Body of pancreas (tissue), 4 donors: ENCODE measurements around the gene SPAG7. TPM values are rescaled to one million over a fixed set of nuclear protein-coding genes. Genes with fewer than 3 reads are reported as not detected.
A peak's percentile ranks its signal among the peaks of the same experiment; 100 is the strongest.

Experiments
- ATAC-seq: fragments of 150-250 bp; one replicate; pipeline ENCODE4 v1.9.1; 2016
- DNase-seq, 4 donors: peaks; one replicate each; pipeline ENCODE4 v3.0.0-alpha.2; 2019
- H3K27ac ChIP-seq, 4 donors: fragments of 200-600 bp; sonication (generic); 1 replicate in 3 of 4; 2 replicates in 1 of 4; pipeline versions ENCODE4 v1.5.1 to v1.6.1; 2016 to 2019; ENCODE audit warnings: mild to moderate bottlenecking in 1 of 4, mixed read lengths in 1 of 4, moderate library complexity in 1 of 4
- H3K27me3 ChIP-seq, 2 donors: fragments of 200-600 bp; sonication (generic); one replicate each; pipeline ENCODE4 v1.6.0; 2016; ENCODE audit warnings: mild to moderate bottlenecking in 1 of 2
- H3K36me3 ChIP-seq, 2 donors: fragments of 200-600 bp; sonication (generic); replicated peaks in 1 of 2; 2 replicates each; pipeline ENCODE4 v1.5.1; 2016; ENCODE audit warnings: low read depth in 2 of 2; ENCODE audit not compliant: insufficient read depth in 1 of 2
- H3K4me1 ChIP-seq: fragments of 200-600 bp; sonication (generic); one replicate; pipeline ENCODE4 v1.6.0; 2016
- H3K4me3 ChIP-seq, 2 donors: fragments of 200-600 bp; sonication (generic); 1 replicate in 1 of 2; 2 replicates in 1 of 2; pipeline ENCODE4 v1.5.1; 2016 to 2019
- H3K9me3 ChIP-seq, 3 donors: fragments of 200-600 bp; sonication (generic); 1 replicate in 2 of 3; 2 replicates in 1 of 3; pipeline ENCODE4 v1.5.1; 2016
- CTCF ChIP-seq, 7 experiments: fragments of 450-650 bp in 4 of 7; fragments of 200-600 bp in 3 of 7; sonication (generic) in 3 of 7; IDR thresholded peaks; one replicate each; pipeline ENCODE4 v1.5.1; 2016 to 2019; ENCODE audit warnings: antibody characterized with exemption in 7 of 7
- POLR2A ChIP-seq, 3 donors: fragments of 450-650 bp; IDR thresholded peaks; one replicate each; pipeline ENCODE4 v1.6.1; 2016; ENCODE audit warnings: antibody characterized with exemption in 3 of 3, mild to moderate bottlenecking in 2 of 3
- WGBS, 2 donors: methylation state at CpG; one replicate each; pipeline ENCODE4 v1.1.5; 2017; 5-methylcytosine and 5-hydroxymethylcytosine counted together
- intact Hi-C: fragments of 100-400 bp; cut with DNase I; formaldehyde crosslinking; loops from one replicate; pipeline ENCODE4 v1.15.1; 2023
- total RNA-seq, 2 donors: library from RNA; depleted of rRNA; stranded (reverse); fragments of >200 nt; gene quantifications; one replicate each; pipeline ENCODE4 v1.1.0, GENCODE V29; 2016

Gene SPAG7
- total RNA-seq, 2 donors from 2014 or later, result 26.2 to 29.0 TPM

DNA sequence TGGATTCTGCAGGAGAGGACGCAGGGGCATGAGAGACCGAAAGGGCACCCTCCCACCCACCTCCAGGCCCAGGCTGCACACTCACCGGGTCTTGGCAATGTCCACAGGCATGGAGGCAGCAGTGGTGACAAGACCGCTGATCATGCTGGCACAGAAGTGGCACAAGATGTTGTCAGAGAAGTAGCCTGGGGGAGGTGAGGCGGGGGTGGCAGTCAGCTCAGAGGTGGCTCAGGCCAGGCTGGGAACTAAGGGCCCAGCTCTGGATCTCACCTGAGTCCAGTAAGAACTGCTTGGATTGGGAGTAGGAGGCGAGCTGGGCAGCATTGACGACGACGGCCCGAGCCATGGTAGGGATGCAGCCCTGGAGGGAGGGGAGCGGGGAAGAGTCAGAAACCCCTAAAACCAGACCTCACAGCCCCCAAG lies 29.5 kb downstream of the SPAG7 start:
- H3K27me3 ChIP-seq, result no peaks in the 10 kb centered on the region
- ATAC-seq, result no peak
- H3K4me1 ChIP-seq, result peaks cover 30% of the 10 kb centered on the region
- TF ChIP-seq CTCF (IDR thresholded peaks at IDR 0.05) (no peak), POLR2A (IDR thresholded peaks at IDR 0.05) (no peak)
- H3K36me3 ChIP-seq, result peaks cover 0 to 11% of the 10 kb centered on the region in 2 donors
- intact Hi-C loops, result no loop called here
- H3K27ac ChIP-seq, result no peak overlapping the region
- WGBS, 2 donors, result 85 to 93% methylated on average over 4 to 11 of the region's 11 CpGs
- H3K9me3 ChIP-seq, result no peaks in the 10 kb centered on the region
- no peak overlapping the region for H3K4me3 ChIP-seq
- no peak for DNase-seq

- H3K27me3 ChIP-seq, result no peaks in the 10 kb centered on the region
- no peak for TF ChIP-seq CTCF (IDR thresholded peaks at IDR 0.05)
- TF ChIP-seq POLR2A (IDR thresholded peaks at IDR 0.05), result no peak
- H3K27ac ChIP-seq, result no peak overlapping the region
- WGBS, 2 donors, result 90 to 94% methylated on average over 16 of the region's 16 CpGs
- intact Hi-C loops, result no loop called here
- no peaks in the 10 kb centered on the region for H3K9me3 ChIP-seq
- no peak overlapping the region for H3K4me3 ChIP-seq
- DNase-seq (no peak), ATAC-seq (no peak)
- peaks cover 30% of the 10 kb centered on the region for H3K4me1 ChIP-seq
- H3K36me3 ChIP-seq, result peaks cover 0 to 9% of the 10 kb centered on the region in 2 donors
These were observed 30.1 kb downstream of the SPAG7 start for GRCh38 chr17:4937553-4937952.

GRCh38 chr17:4936436-4936835 lies 31.2 kb downstream of the SPAG7 start:
- 83 to 92% methylated on average over 3 of the region's 3 CpGs for WGBS, 2 donors
- no peak overlapping the region for H3K27ac ChIP-seq
- TF ChIP-seq CTCF (IDR thresholded peaks at IDR 0.05) (no peak), POLR2A (IDR thresholded peaks at IDR 0.05) (no peak)
- intact Hi-C loops, result no loop called here
- no peak overlapping the region for H3K4me3 ChIP-seq
- H3K4me1 ChIP-seq, result peaks cover 25% of the 10 kb centered on the region
- ATAC-seq, result no peak
- H3K9me3 ChIP-seq, result no peaks in the 10 kb centered on the region
- H3K27me3 ChIP-seq, result no peaks in the 10 kb centered on the region
- DNase-seq, result no peak
- peaks cover 0 to 9% of the 10 kb centered on the region in 2 donors for H3K36me3 ChIP-seq

DNA sequence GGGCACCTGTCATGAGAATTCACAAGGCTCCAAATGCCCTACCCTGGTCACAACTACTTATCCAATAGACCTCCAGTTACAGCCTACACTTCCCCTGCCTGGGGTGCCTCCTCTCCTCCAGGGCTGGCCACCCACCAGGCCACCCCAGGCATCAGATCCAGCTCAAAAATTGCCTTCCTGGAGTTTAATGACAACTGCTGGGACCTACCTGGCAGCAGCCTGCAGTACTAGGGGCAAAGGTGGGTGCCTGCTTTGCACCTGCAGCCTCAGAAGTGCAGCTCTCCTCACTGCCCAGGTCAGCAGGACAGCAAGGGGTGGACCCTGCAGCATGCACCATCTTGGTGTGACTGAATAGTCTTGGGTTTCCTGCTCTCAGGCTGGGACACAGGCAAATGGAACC lies 32.0 kb downstream of the SPAG7 start:
- intact Hi-C loops, result no loop called here
- Histone ChIP-seq H3K4me1 (peaks cover 18% of the 10 kb centered on the region), H3K27ac (no peak overlapping the region), H3K9me3 (no peaks in the 10 kb centered on the region), H3K36me3 (peaks cover 0 to 9% of the 10 kb centered on the region in 2 donors), H3K4me3 (no peak overlapping the region), H3K27me3 (no peaks in the 10 kb centered on the region)
- ATAC-seq (no peak), DNase-seq (no peak)
- TF ChIP-seq CTCF (IDR thresholded peaks at IDR 0.05), result no peak
- TF ChIP-seq POLR2A (IDR thresholded peaks at IDR 0.05), result no peak

DNA sequence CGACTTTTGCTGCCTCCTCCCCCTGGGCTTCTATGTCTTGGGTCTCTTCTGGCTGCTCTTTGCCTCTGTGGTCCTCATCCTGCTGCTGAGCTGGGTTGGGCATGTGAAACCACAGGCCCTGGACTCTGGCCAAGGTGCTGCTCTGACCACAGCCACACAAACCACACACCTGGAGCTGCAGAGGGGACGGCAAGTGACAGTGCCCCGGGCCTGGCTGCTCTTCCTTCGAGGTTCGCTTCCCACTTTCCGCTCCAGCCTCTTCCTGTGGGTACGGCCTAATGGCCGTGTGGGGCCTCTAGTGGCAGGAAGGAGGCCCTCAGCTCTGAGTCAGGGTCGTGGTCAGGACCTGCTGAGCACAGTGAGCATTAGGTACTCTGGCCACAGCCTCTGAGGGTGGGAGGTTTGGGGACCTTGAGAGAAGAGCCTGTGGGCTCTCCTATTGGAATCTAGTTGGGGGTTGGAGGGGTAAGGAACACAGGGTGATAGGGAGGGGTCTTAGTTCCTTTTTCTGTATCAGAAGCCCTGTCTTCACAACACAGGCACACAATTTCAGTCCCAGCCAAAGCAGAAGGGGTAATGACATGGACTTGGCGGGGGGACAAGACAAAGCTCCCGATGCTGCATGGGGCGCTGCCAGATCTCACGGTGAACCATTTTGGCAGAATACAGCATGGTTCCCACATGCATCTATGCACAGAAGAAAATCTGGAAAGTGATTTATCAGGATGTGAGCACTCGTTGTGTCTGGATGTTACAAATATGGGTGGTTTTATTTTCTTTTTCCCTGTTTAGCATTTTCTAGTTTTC lies 33.2 kb downstream of the SPAG7 start:
- DNase-seq, result peak in 3 of 4 donors; percentile 33 to 52 (median 35)
- TF ChIP-seq POLR2A (IDR thresholded peaks at IDR 0.05) (no peak), CTCF (IDR thresholded peaks at IDR 0.05) (peak in 1 of 7 experiments; percentile 21)
- 18 to 27% methylated on average over 12 to 14 of the region's 14 CpGs for WGBS, 2 donors
- Histone ChIP-seq H3K4me3 (no peak overlapping the region), H3K36me3 (peaks cover 0 to 9% of the 10 kb centered on the region in 2 donors), H3K4me1 (peaks cover 18% of the 10 kb centered on the region), H3K27ac (no peak overlapping the region), H3K9me3 (no peaks in the 10 kb centered on the region), H3K27me3 (no peaks in the 10 kb centered on the region)
- intact Hi-C loops, result no loop called here
- ATAC-seq, result peak; percentile 9
